ENCODE measurements around the gene ZNF565. TPM values are rescaled to one million over a fixed set of nuclear protein-coding genes. Genes with fewer than 3 reads are reported as not detected.
A peak's percentile ranks its signal among the peaks of the same experiment; 100 is the strongest.
"Not testable (repeated sequence)": the region's sequence is repeated elsewhere in the genome, so short reads cannot be mapped to it uniquely, and the experiment has no call there.

ZNF565 gene
- total RNA-seq, 1 experiment from 2014 or later: 5.7 TPM

- no peaks in the 10 kb centered on the region for H3K79me2 ChIP-seq (ENCODE audit: low read length)
- H3K27ac ChIP-seq (ENCODE audit: low read length): no peak overlapping the region
- H3K4me3 ChIP-seq (ENCODE audit: low read length): no peak overlapping the region
- H3K9me2 ChIP-seq (replicated peaks; ENCODE audit: insufficient read depth, low read length): no peaks in the 10 kb centered on the region
- H3K9ac ChIP-seq (ENCODE audit: low read length): no peak overlapping the region
- H3K36me3 ChIP-seq (ENCODE audit: insufficient read depth, low read length): no peaks in the 10 kb centered on the region
- no peak overlapping the region for H3K4me2 ChIP-seq (ENCODE audit: low read depth, low read length, poor library complexity, severe bottlenecking)
- H3K4me1 ChIP-seq (ENCODE audit: low read length): peaks cover 9% of the 10 kb centered on the region
- H2AFZ ChIP-seq (ENCODE audit: low read length): no peak overlapping the region
- no peak for DNase-seq
- H3K9me3 ChIP-seq (ENCODE audit: low read length): no peaks in the 10 kb centered on the region
- no peaks in the 10 kb centered on the region for H3K27me3 ChIP-seq (ENCODE audit: low read length)
- no peaks in the 10 kb centered on the region for H4K20me1 ChIP-seq (ENCODE audit: insufficient read depth, low read depth, low read length)
Observed at GRCh38 chr19:36201684-36202083, 12.8 kb downstream of the ZNF565 start.

- Histone ChIP-seq H3K27ac (ENCODE audit: low read length) (no peak overlapping the region), H3K9ac (ENCODE audit: low read length) (no peak overlapping the region), H3K4me1 (ENCODE audit: low read length) (peaks cover 7% of the 10 kb centered on the region), H3K9me2 (replicated peaks; ENCODE audit: insufficient read depth, low read length) (no peaks in the 10 kb centered on the region), H3K4me2 (ENCODE audit: low read depth, low read length, poor library complexity, severe bottlenecking) (no peak overlapping the region), H3K9me3 (ENCODE audit: low read length) (no peaks in the 10 kb centered on the region), H2AFZ (ENCODE audit: low read length) (no peak overlapping the region), H3K36me3 (ENCODE audit: insufficient read depth, low read length) (no peaks in the 10 kb centered on the region), H3K79me2 (ENCODE audit: low read length) (no peaks in the 10 kb centered on the region), H3K4me3 (ENCODE audit: low read length) (no peak overlapping the region), H3K27me3 (ENCODE audit: low read length) (no peaks in the 10 kb centered on the region), H4K20me1 (ENCODE audit: insufficient read depth, low read depth, low read length) (no peaks in the 10 kb centered on the region)
- DNase-seq: no peak
Observed at GRCh38 chr19:36198119-36198518, 16.3 kb downstream of the ZNF565 start.

- Histone ChIP-seq H3K4me1 (ENCODE audit: low read length) (peaks cover 7% of the 10 kb centered on the region), H3K27ac (ENCODE audit: low read length) (no peak overlapping the region), H3K4me3 (ENCODE audit: low read length) (no peak overlapping the region), H3K9me2 (replicated peaks; ENCODE audit: insufficient read depth, low read length) (no peaks in the 10 kb centered on the region), H4K20me1 (ENCODE audit: insufficient read depth, low read depth, low read length) (no peaks in the 10 kb centered on the region), H3K9ac (ENCODE audit: low read length) (no peak overlapping the region), H2AFZ (ENCODE audit: low read length) (no peak overlapping the region), H3K4me2 (ENCODE audit: low read depth, low read length, poor library complexity, severe bottlenecking) (no peak overlapping the region), H3K27me3 (ENCODE audit: low read length) (no peaks in the 10 kb centered on the region), H3K79me2 (ENCODE audit: low read length) (no peaks in the 10 kb centered on the region), H3K36me3 (ENCODE audit: insufficient read depth, low read length) (no peaks in the 10 kb centered on the region), H3K9me3 (ENCODE audit: low read length) (no peaks in the 10 kb centered on the region)
- DNase-seq: peak; percentile 52
Observed at GRCh38 chr19:36196249-36196648, 18.2 kb downstream of the ZNF565 start.

- not testable (repeated sequence) for H3K9me2 ChIP-seq (replicated peaks; ENCODE audit: insufficient read depth, low read length); H3K4me1 ChIP-seq (ENCODE audit: low read length); DNase-seq; H2AFZ ChIP-seq (ENCODE audit: low read length); H3K36me3 ChIP-seq (ENCODE audit: insufficient read depth, low read length); H3K4me2 ChIP-seq (ENCODE audit: low read depth, low read length, poor library complexity, severe bottlenecking); H3K4me3 ChIP-seq (ENCODE audit: low read length); H3K9me3 ChIP-seq (ENCODE audit: low read length); H3K9ac ChIP-seq (ENCODE audit: low read length); H3K27ac ChIP-seq (ENCODE audit: low read length); H3K79me2 ChIP-seq (ENCODE audit: low read length); H3K27me3 ChIP-seq (ENCODE audit: low read length); H4K20me1 ChIP-seq (ENCODE audit: insufficient read depth, low read depth, low read length)
Observed at GRCh38 chr19:36186722-36187121, 27.7 kb downstream of the ZNF565 start.

GRCh38 chr19:36183245-36183628 lies 31.2 kb downstream of the ZNF565 start:
- Histone ChIP-seq H3K4me1 (ENCODE audit: low read length) (no peaks in the 10 kb centered on the region), H4K20me1 (ENCODE audit: insufficient read depth, low read depth, low read length) (no peaks in the 10 kb centered on the region), H3K27ac (ENCODE audit: low read length) (no peak overlapping the region), H3K9me3 (ENCODE audit: low read length) (no peaks in the 10 kb centered on the region), H3K9ac (ENCODE audit: low read length) (no peak overlapping the region), H3K79me2 (ENCODE audit: low read length) (no peaks in the 10 kb centered on the region), H3K9me2 (replicated peaks; ENCODE audit: insufficient read depth, low read length) (no peaks in the 10 kb centered on the region), H3K36me3 (ENCODE audit: insufficient read depth, low read length) (no peaks in the 10 kb centered on the region), H3K4me3 (ENCODE audit: low read length) (no peak overlapping the region), H3K4me2 (ENCODE audit: low read depth, low read length, poor library complexity, severe bottlenecking) (no peak overlapping the region), H3K27me3 (ENCODE audit: low read length) (no peaks in the 10 kb centered on the region), H2AFZ (ENCODE audit: low read length) (no peak overlapping the region)
- no peak for DNase-seq

- H3K79me2 ChIP-seq (ENCODE audit: low read length): no peaks in the 10 kb centered on the region
- H3K9ac ChIP-seq (ENCODE audit: low read length): no peak overlapping the region
- H4K20me1 ChIP-seq (ENCODE audit: insufficient read depth, low read depth, low read length): no peaks in the 10 kb centered on the region
- no peak for DNase-seq
- H3K4me1 ChIP-seq (ENCODE audit: low read length): no peaks in the 10 kb centered on the region
- H3K9me3 ChIP-seq (ENCODE audit: low read length): no peaks in the 10 kb centered on the region
- H2AFZ ChIP-seq (ENCODE audit: low read length): no peak overlapping the region
- H3K4me3 ChIP-seq (ENCODE audit: low read length): no peak overlapping the region
- H3K36me3 ChIP-seq (ENCODE audit: insufficient read depth, low read length): no peaks in the 10 kb centered on the region
- H3K27me3 ChIP-seq (ENCODE audit: low read length): no peaks in the 10 kb centered on the region
- H3K4me2 ChIP-seq (ENCODE audit: low read depth, low read length, poor library complexity, severe bottlenecking): no peak overlapping the region
- H3K27ac ChIP-seq (ENCODE audit: low read length): no peak overlapping the region
- H3K9me2 ChIP-seq (replicated peaks; ENCODE audit: insufficient read depth, low read length): no peaks in the 10 kb centered on the region
Observed at GRCh38 chr19:36182612-36183244, 31.7 kb downstream of the ZNF565 start.

GRCh38 chr19:36179077-36179476 lies 35.4 kb downstream of the ZNF565 start:
- H3K9ac ChIP-seq (ENCODE audit: low read length); H3K27ac ChIP-seq (ENCODE audit: low read length); H3K4me2 ChIP-seq (ENCODE audit: low read depth, low read length, poor library complexity, severe bottlenecking); H3K36me3 ChIP-seq (ENCODE audit: insufficient read depth, low read length); H3K4me3 ChIP-seq (ENCODE audit: low read length); H3K9me3 ChIP-seq (ENCODE audit: low read length); H3K9me2 ChIP-seq (replicated peaks; ENCODE audit: insufficient read depth, low read length); H3K4me1 ChIP-seq (ENCODE audit: low read length); H3K79me2 ChIP-seq (ENCODE audit: low read length); H4K20me1 ChIP-seq (ENCODE audit: insufficient read depth, low read depth, low read length); DNase-seq; H2AFZ ChIP-seq (ENCODE audit: low read length); H3K27me3 ChIP-seq (ENCODE audit: low read length): not testable (repeated sequence)

- H3K27ac ChIP-seq (ENCODE audit: low read length): not testable (repeated sequence)
Observed at GRCh38 chr19:36173846-36174245, 40.6 kb downstream of the ZNF565 start.

GRCh38 chr19:36172852-36173251 lies 41.6 kb downstream of the ZNF565 start:
- Histone ChIP-seq H3K36me3 (ENCODE audit: insufficient read depth, low read length) (no peaks in the 10 kb centered on the region), H3K4me3 (ENCODE audit: low read length) (no peak overlapping the region), H3K9me3 (ENCODE audit: low read length) (no peaks in the 10 kb centered on the region)

More at GRCh38 chr19:36173846-36174245, 40.6 kb downstream of the ZNF565 start:
- H4K20me1 ChIP-seq (ENCODE audit: insufficient read depth, low read depth, low read length); H3K4me3 ChIP-seq (ENCODE audit: low read length); DNase-seq; H3K79me2 ChIP-seq (ENCODE audit: low read length); H3K4me2 ChIP-seq (ENCODE audit: low read depth, low read length, poor library complexity, severe bottlenecking); H3K27me3 ChIP-seq (ENCODE audit: low read length); H3K9ac ChIP-seq (ENCODE audit: low read length); H2AFZ ChIP-seq (ENCODE audit: low read length); H3K9me3 ChIP-seq (ENCODE audit: low read length); H3K4me1 ChIP-seq (ENCODE audit: low read length); H3K9me2 ChIP-seq (replicated peaks; ENCODE audit: insufficient read depth, low read length); H3K36me3 ChIP-seq (ENCODE audit: insufficient read depth, low read length): not testable (repeated sequence)

More at GRCh38 chr19:36172852-36173251, 41.6 kb downstream of the ZNF565 start:
- no peak overlapping the region for H3K27ac ChIP-seq (ENCODE audit: low read length)
- H3K4me1 ChIP-seq (ENCODE audit: low read length): peaks cover 3% of the 10 kb centered on the region
- H4K20me1 ChIP-seq (ENCODE audit: insufficient read depth, low read depth, low read length): no peaks in the 10 kb centered on the region
- no peaks in the 10 kb centered on the region for H3K79me2 ChIP-seq (ENCODE audit: low read length)
- no peak overlapping the region for H3K4me2 ChIP-seq (ENCODE audit: low read depth, low read length, poor library complexity, severe bottlenecking)
- H3K9me2 ChIP-seq (replicated peaks; ENCODE audit: insufficient read depth, low read length): no peaks in the 10 kb centered on the region
- H3K9ac ChIP-seq (ENCODE audit: low read length): no peak overlapping the region
- H2AFZ ChIP-seq (ENCODE audit: low read length): no peak overlapping the region
- H3K27me3 ChIP-seq (ENCODE audit: low read length): no peaks in the 10 kb centered on the region
- no peak for DNase-seq

Measured in Karpas-422 (cell line).